Left lung (tissue), 10 donors: Measurements from ENCODE around the gene SNCAIP. TPM values are rescaled to one million over a fixed set of nuclear protein-coding genes. Genes with fewer than 3 reads are reported as not detected.

Source experiments
- ATAC-seq: fragments of 200-7000 bp; cut with Tn5 transposase; one replicate; pipeline ENCODE4 v1.9.1; 2020; ENCODE audit warnings: moderate library complexity
- DNase-seq, 4 donors: peaks; one replicate each; pipeline ENCODE4 v3.0.0-alpha.2; 2013 to 2020
- H3K27ac ChIP-seq, 2 donors: fragments of 200-600 bp; sonication (generic) in 1 of 2; one replicate each; pipeline versions ENCODE4 v1.5.0 to v1.8.0; 2020 to 2021
- H3K27me3 ChIP-seq, 2 donors: fragments of 200-600 bp; sonication (generic) in 1 of 2; one replicate each; pipeline versions ENCODE4 v1.5.0 to v1.8.0; 2020 to 2021
- H3K36me3 ChIP-seq, 2 donors: fragments of 200-600 bp; sonication (generic) in 1 of 2; one replicate each; pipeline versions ENCODE4 v1.5.0 to v1.8.0; 2020 to 2021
- H3K4me1 ChIP-seq, 2 donors: fragments of 200-600 bp; one replicate each; pipeline ENCODE4 v1.8.0; 2021
- H3K4me3 ChIP-seq, 2 donors: fragments of 200-600 bp; sonication (generic) in 1 of 2; one replicate each; pipeline versions ENCODE4 v1.5.0 to v1.8.0; 2020 to 2021; ENCODE audit warnings: mild to moderate bottlenecking in 1 of 2
- H3K9me3 ChIP-seq, 2 donors: fragments of 200-600 bp; sonication (generic) in 1 of 2; one replicate each; pipeline versions ENCODE4 v1.5.0 to v1.8.0; 2020 to 2021
- CTCF ChIP-seq, 2 donors: fragments of 200-600 bp; sonication (generic) in 1 of 2; IDR thresholded peaks; one replicate each; pipeline versions ENCODE4 v1.5.0 to v1.8.0; 2021; ENCODE audit warnings: antibody characterized with exemption in 2 of 2
- intact Hi-C, 2 donors: fragments of 100-400 bp; cut with DNase I; formaldehyde crosslinking; loops; one replicate each; pipeline versions ENCODE4 v1.11.2 to v1.14.2; 2022
- polyA plus RNA-seq, 6 donors: library from polyadenylated mRNA; unstranded; fragments of 120-200 nt; gene quantifications; one replicate each; pipeline ENCODE4 v1.2.1, GENCODE V29; 2013; ENCODE audit not compliant: insufficient read length in 6 of 6
- total RNA-seq, 2 donors: library from RNA; stranded (reverse); fragmentation: NEBNext Ultra II Directional; extraction: Animal tissue kit (Norgen Biotek cat#: 25700); gene quantifications; one replicate each; pipeline ENCODE4 v1.2.1, GENCODE V29; 2021
- donor health status: DM: no; HTN: yes; CAD: no.
- donor health status: DM: no; HTN: no; CAD: no.

The SNCAIP gene
- total and polyA plus RNA-seq, 8 donors = 2.1 to 23.4 (median 17.3) TPM

DNA sequence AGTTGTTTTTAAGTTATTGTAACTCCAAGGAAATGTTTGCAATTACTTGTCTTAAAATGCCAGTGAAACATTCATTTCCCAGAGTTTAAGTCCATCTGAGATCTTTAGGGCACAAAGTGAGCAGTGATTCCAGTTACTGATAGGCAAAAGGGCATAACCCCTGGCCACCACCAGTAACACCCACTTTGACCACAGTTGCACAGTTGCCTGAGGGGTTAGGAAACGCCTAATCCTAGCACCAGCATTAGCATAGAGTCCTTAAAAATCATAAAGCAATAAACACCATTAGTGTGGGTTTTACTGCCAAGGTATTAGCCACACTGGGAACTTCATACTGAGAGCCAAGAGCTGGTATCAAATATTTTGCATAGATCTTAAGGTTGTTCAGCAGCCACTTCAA is 143.9 kb downstream of the SNCAIP start:
- Histone ChIP-seq H3K27ac (no peak overlapping the region), H3K27me3 (no peaks in the 10 kb centered on the region), H3K9me3 (no peaks in the 10 kb centered on the region), H3K4me3 (no peak overlapping the region), H3K4me1 (no peaks in the 10 kb centered on the region), H3K36me3 (peaks cover 0 to 2% of the 10 kb centered on the region in 2 donors)
- no peak for TF ChIP-seq CTCF (IDR thresholded peaks at IDR 0.05)
- ATAC-seq = no peak
- intact Hi-C loops = no loop called here
- no peak for DNase-seq

GRCh38 chr5:122457178-122457826 is 145.3 kb downstream of the SNCAIP start:
- H3K9me3 ChIP-seq = no peaks in the 10 kb centered on the region
- H3K27ac ChIP-seq = no peak overlapping the region
- DNase-seq (no peak), ATAC-seq (no peak)
- no peak overlapping the region for H3K4me3 ChIP-seq
- no peaks in the 10 kb centered on the region for H3K4me1 ChIP-seq
- no peaks in the 10 kb centered on the region for H3K36me3 ChIP-seq
- H3K27me3 ChIP-seq = no peaks in the 10 kb centered on the region
- intact Hi-C loops = no loop called here
- TF ChIP-seq CTCF (IDR thresholded peaks at IDR 0.05) = no peak

GRCh38 chr5:122458278-122458872 is 146.3 kb downstream of the SNCAIP start:
- TF ChIP-seq CTCF (IDR thresholded peaks at IDR 0.05) = peak; percentile 8 to 39
- Histone ChIP-seq H3K4me1 (no peaks in the 10 kb centered on the region), H3K9me3 (no peaks in the 10 kb centered on the region), H3K27me3 (no peaks in the 10 kb centered on the region), H3K36me3 (no peaks in the 10 kb centered on the region), H3K4me3 (no peak overlapping the region), H3K27ac (no peak overlapping the region)
- intact Hi-C loops = no loop called here
- DNase-seq (no peak), ATAC-seq (peak; percentile 57)

- Histone ChIP-seq H3K27me3 (no peaks in the 10 kb centered on the region), H3K4me1 (no peaks in the 10 kb centered on the region), H3K4me3 (no peak overlapping the region), H3K36me3 (no peaks in the 10 kb centered on the region), H3K9me3 (no peaks in the 10 kb centered on the region), H3K27ac (no peak overlapping the region)
- DNase-seq (no peak), ATAC-seq (no peak)
- no peak for TF ChIP-seq CTCF (IDR thresholded peaks at IDR 0.05)
- intact Hi-C loops = no loop called here
These were observed 150.4 kb downstream of the SNCAIP start for GRCh38 chr5:122462486-122462885.

GRCh38 chr5:122463221-122463620 is 151.2 kb downstream of the SNCAIP start:
- no peaks in the 10 kb centered on the region for H3K4me1 ChIP-seq
- no peak overlapping the region for H3K27ac ChIP-seq
- ATAC-seq (peak; percentile 52), DNase-seq (no peak)
- no peaks in the 10 kb centered on the region for H3K36me3 ChIP-seq
- no peaks in the 10 kb centered on the region for H3K27me3 ChIP-seq
- intact Hi-C loops = no loop called here
- no peaks in the 10 kb centered on the region for H3K9me3 ChIP-seq
- no peak overlapping the region for H3K4me3 ChIP-seq
- no peak for TF ChIP-seq CTCF (IDR thresholded peaks at IDR 0.05)
